Measurements from ENCODE around the gene CFAP221. TPM values are rescaled to one million over a fixed set of nuclear protein-coding genes. Genes with fewer than 3 reads are reported as not detected.

Gene CFAP221
- total RNA-seq, 3 donors from 2014 or later: 0.98 to 3.5 TPM; not detected in 1

DNA sequence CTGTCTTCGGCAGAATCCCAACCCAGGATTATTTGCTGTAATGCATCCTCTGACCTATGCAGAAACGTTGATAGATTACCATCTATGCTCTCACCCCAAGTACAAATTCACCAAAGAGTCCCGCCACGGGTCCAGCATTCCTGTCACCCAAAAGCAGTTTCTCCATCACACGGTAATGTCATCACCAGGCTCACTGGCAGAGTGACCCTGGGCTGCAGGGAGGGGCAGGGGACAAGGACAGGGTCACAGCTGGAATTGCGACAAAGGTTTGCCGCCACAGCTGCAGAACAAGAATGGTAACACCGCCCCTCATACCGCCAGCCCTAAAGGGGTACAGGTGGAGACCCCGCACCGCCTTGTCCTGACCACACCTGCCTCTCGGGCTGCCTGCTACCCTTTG lies 94.0 kb downstream of the CFAP221 start:
- Histone ChIP-seq H3K4me1 (no peaks in the 10 kb centered on the region), H3K4me3 (no peak overlapping the region), H3K27me3 (peaks cover 0 to 3% of the 10 kb centered on the region in 2 donors), H3K9me3 (no peaks in the 10 kb centered on the region), H3K27ac (no peak overlapping the region), H3K36me3 (no peaks in the 10 kb centered on the region)
- TF ChIP-seq, protein P1, sequence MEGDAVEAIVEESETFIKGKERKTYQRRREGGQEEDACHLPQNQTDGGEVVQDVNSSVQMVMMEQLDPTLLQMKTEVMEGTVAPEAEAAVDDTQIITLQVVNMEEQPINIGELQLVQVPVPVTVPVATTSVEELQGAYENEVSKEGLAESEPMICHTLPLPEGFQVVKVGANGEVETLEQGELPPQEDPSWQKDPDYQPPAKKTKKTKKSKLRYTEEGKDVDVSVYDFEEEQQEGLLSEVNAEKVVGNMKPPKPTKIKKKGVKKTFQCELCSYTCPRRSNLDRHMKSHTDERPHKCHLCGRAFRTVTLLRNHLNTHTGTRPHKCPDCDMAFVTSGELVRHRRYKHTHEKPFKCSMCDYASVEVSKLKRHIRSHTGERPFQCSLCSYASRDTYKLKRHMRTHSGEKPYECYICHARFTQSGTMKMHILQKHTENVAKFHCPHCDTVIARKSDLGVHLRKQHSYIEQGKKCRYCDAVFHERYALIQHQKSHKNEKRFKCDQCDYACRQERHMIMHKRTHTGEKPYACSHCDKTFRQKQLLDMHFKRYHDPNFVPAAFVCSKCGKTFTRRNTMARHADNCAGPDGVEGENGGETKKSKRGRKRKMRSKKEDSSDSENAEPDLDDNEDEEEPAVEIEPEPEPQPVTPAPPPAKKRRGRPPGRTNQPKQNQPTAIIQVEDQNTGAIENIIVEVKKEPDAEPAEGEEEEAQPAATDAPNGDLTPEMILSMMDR (IDR thresholded peaks at IDR 0.05): no peak
- no peak for TF ChIP-seq POLR2A (IDR thresholded peaks at IDR 0.05)
- no peak for TF ChIP-seq POLR2AphosphoS5 (IDR thresholded peaks at IDR 0.05)
- no peak for DNase-seq (ENCODE audit: low spot score in 2 of 2)
- intact Hi-C loops (cut with DNase I; ENCODE audit: low total_unique reads): no loop called here

DNA sequence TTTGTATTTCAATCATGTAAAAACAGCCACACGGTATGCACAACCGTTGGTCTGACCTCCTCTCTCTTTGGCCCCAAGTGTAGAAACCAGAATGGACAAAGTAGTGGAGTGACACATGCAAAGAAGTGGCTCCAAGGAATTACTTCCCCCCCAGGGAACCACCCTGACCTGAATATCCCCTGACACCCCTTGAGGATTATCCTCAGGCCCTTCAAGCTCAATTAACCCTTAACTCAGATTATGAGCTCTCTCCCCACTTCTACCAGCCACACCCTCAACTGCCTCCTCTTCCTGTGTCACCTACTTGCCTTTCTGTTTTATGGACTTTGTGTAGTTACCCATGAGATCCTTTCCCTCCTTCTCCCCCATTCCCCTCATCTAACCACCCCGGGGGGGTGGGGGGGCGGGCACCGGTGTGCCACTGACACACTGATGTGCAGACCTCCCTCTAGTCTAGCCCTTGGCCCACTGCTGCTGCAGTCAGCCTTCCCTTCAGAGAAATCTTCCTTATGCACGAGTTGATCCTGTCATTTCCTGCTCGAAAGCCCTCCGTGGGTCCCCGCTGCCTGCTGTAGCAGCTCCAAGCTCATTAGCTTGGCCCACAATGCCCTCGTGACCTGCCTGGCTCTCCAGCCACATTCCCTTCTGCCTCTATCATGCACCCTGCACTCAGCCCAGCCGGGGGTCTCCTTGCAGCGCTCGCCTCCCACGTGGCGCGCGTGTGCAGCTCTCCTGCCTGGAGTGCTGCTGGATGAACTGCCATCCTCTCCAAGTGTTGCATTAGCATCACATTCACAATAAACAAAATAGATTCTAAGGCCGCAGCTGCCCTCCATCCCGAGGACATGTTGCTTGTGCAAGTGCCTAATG lies 94.7 kb downstream of the CFAP221 start:
- H3K27me3 ChIP-seq: peaks cover 0 to 3% of the 10 kb centered on the region in 2 donors
- no peak overlapping the region for H3K4me3 ChIP-seq
- no peak overlapping the region for H3K27ac ChIP-seq
- no peak for DNase-seq (ENCODE audit: low spot score in 2 of 2)
- H3K36me3 ChIP-seq: no peaks in the 10 kb centered on the region
- intact Hi-C loops (cut with DNase I; ENCODE audit: low total_unique reads): no loop called here
- H3K4me1 ChIP-seq: no peaks in the 10 kb centered on the region
- TF ChIP-seq POLR2AphosphoS5 (IDR thresholded peaks at IDR 0.05): no peak
- TF ChIP-seq POLR2A (IDR thresholded peaks at IDR 0.05): no peak
- TF ChIP-seq, protein P1 (IDR thresholded peaks at IDR 0.05): no peak
- no peaks in the 10 kb centered on the region for H3K9me3 ChIP-seq

- no peak overlapping the region for H3K4me3 ChIP-seq
- no peak overlapping the region for H3K27ac ChIP-seq
- intact Hi-C loops (cut with DNase I; ENCODE audit: low total_unique reads): no loop called here
- no peaks in the 10 kb centered on the region for H3K4me1 ChIP-seq
- DNase-seq (ENCODE audit: low spot score in 2 of 2): peak; percentile 57 to 74
- H3K27me3 ChIP-seq: peaks cover 0 to 3% of the 10 kb centered on the region in 2 donors
- TF ChIP-seq POLR2AphosphoS5 (IDR thresholded peaks at IDR 0.05) (peak in 1 of 3 donors; percentile 31), POLR2A (IDR thresholded peaks at IDR 0.05) (no peak)
- TF ChIP-seq, protein P1 (IDR thresholded peaks at IDR 0.05): peak; percentile 69 to 84 (median 72)
- no peaks in the 10 kb centered on the region for H3K9me3 ChIP-seq
- H3K36me3 ChIP-seq: no peaks in the 10 kb centered on the region
These were observed 97.5 kb downstream of the CFAP221 start for GRCh38 chr2:119641562-119642258.

- TF ChIP-seq POLR2AphosphoS5 (IDR thresholded peaks at IDR 0.05) (no peak), POLR2A (IDR thresholded peaks at IDR 0.05) (no peak)
- TF ChIP-seq, protein P1 (IDR thresholded peaks at IDR 0.05): no peak
- Histone ChIP-seq H3K27me3 (peaks cover 0 to under 1% of the 10 kb centered on the region in 2 donors), H3K27ac (no peak overlapping the region), H3K36me3 (no peaks in the 10 kb centered on the region), H3K4me1 (no peaks in the 10 kb centered on the region), H3K9me3 (peaks cover 0 to 4% of the 10 kb centered on the region in 2 donors), H3K4me3 (no peak overlapping the region)
- DNase-seq (ENCODE audit: low spot score in 2 of 2): no peak
- intact Hi-C loops (cut with DNase I; ENCODE audit: low total_unique reads): no loop called here
These were observed 99.9 kb downstream of the CFAP221 start for GRCh38 chr2:119644186-119644585.
